HEK293 (cell line): Measurements from ENCODE around the gene SGSM2.

Experiments used
- BCL11B ChIP-seq: fragments of 450-650 bp; formaldehyde crosslinking; IDR thresholded peaks from 2 replicates; pipeline ENCODE4 v1.5.1; 2016; ENCODE audit warnings: low read depth, missing biosample characterization, missing genetic modification characterization
- HOXD13 ChIP-seq: sonication (generic); formaldehyde crosslinking; IDR thresholded peaks from 2 replicates; pipeline ENCODE4 v1.8.0; 2022; ENCODE audit warnings: missing genetic modification reagents, borderline replicate concordance
- KLF16 ChIP-seq: fragments of 450-650 bp; formaldehyde crosslinking; IDR thresholded peaks from 2 replicates; pipeline ENCODE4 v1.5.1; 2017; ENCODE audit warnings: missing biosample characterization, missing genetic modification characterization
- KLF9 ChIP-seq: fragments of 450-650 bp; formaldehyde crosslinking; IDR thresholded peaks from 2 replicates; pipeline ENCODE4 v1.5.1; 2016; ENCODE audit warnings: missing biosample characterization, missing genetic modification characterization, low read depth
- MEIS1 ChIP-seq: sonication (generic); formaldehyde crosslinking; IDR thresholded peaks from 2 replicates; pipeline ENCODE4 v1.8.1; 2022; ENCODE audit warnings: missing genetic modification reagents, mild to moderate bottlenecking, borderline replicate concordance
- MYNN ChIP-seq: fragments of 450-650 bp; formaldehyde crosslinking; IDR thresholded peaks from 2 replicates; pipeline ENCODE4 v1.5.1; 2016; ENCODE audit warnings: missing biosample characterization, missing genetic modification characterization, borderline replicate concordance
- PRDM2 ChIP-seq: fragments of 450-650 bp; formaldehyde crosslinking; IDR thresholded peaks from 2 replicates; pipeline ENCODE4 v1.5.1; 2016; ENCODE audit warnings: missing biosample characterization, missing genetic modification characterization, borderline replicate concordance
- SCRT2 ChIP-seq: fragments of 450-650 bp; formaldehyde crosslinking; IDR thresholded peaks from 2 replicates; pipeline ENCODE4 v1.5.1; 2016; ENCODE audit warnings: missing biosample characterization, missing genetic modification characterization
- ZBTB48 ChIP-seq: fragments of 450-650 bp; formaldehyde crosslinking; IDR thresholded peaks from 2 replicates; pipeline ENCODE4 v1.5.1; 2016; ENCODE audit warnings: missing biosample characterization, missing genetic modification characterization
- ZFP41 ChIP-seq: fragments of 450-650 bp; formaldehyde crosslinking; IDR thresholded peaks from 2 replicates; pipeline ENCODE4 v1.5.1; 2016; ENCODE audit warnings: missing biosample characterization, missing genetic modification characterization, borderline replicate concordance
- ZFP69B ChIP-seq: fragments of 450-650 bp; formaldehyde crosslinking; IDR thresholded peaks from 2 replicates; pipeline ENCODE4 v1.5.1; 2016; ENCODE audit warnings: missing biosample characterization, missing genetic modification characterization
- ZNF146 ChIP-seq: fragments of 450-650 bp; formaldehyde crosslinking; IDR thresholded peaks from 2 replicates; pipeline ENCODE4 v1.5.1; 2016; ENCODE audit warnings: missing biosample characterization, missing genetic modification characterization
- ZNF184 ChIP-seq: fragments of 450-650 bp; IDR thresholded peaks from 2 replicates; pipeline ENCODE4 v1.5.1; 2018; ENCODE audit warnings: missing biosample characterization, mild to moderate bottlenecking, missing genetic modification characterization
- ZNF239 ChIP-seq: fragments of 450-650 bp; formaldehyde crosslinking; IDR thresholded peaks from 2 replicates; pipeline ENCODE4 v1.5.1; 2016; ENCODE audit warnings: missing biosample characterization, missing genetic modification characterization
- ZNF274 ChIP-seq, 2 experiments: fragments of 200-500 bp in 1 of 2; fragments of 450-650 bp in 1 of 2; sonication (Bioruptor generic) in 1 of 2; formaldehyde crosslinking in 1 of 2; IDR thresholded peaks; 2 replicates each; pipeline versions ENCODE4 v1.5.1 to v1.6.1; 2014 to 2016; ENCODE audit warnings: borderline replicate concordance in 1 of 2, inconsistent platforms in 1 of 2, low read length in 1 of 2, missing biosample characterization in 1 of 2, missing genetic modification characterization in 1 of 2
- ZNF341 ChIP-seq: fragments of 450-650 bp; formaldehyde crosslinking; IDR thresholded peaks from 2 replicates; pipeline ENCODE4; 2016; ENCODE audit warnings: low read depth, missing biosample characterization, missing genetic modification characterization
- ZNF433 ChIP-seq: fragments of 450-650 bp; formaldehyde crosslinking; IDR thresholded peaks from 2 replicates; pipeline ENCODE4 v1.5.1; 2016; ENCODE audit warnings: missing biosample characterization, missing genetic modification characterization, low read depth
- ZNF501 ChIP-seq: fragments of 450-650 bp; formaldehyde crosslinking; IDR thresholded peaks from 2 replicates; pipeline ENCODE4 v1.5.1; 2016; ENCODE audit warnings: missing biosample characterization, missing genetic modification characterization
- ZNF558 ChIP-seq: fragments of 450-650 bp; formaldehyde crosslinking; IDR thresholded peaks from 2 replicates; pipeline ENCODE4 v1.5.1; 2016; ENCODE audit warnings: missing biosample characterization, missing genetic modification characterization
- ZNF585B ChIP-seq: fragments of 450-650 bp; formaldehyde crosslinking; IDR thresholded peaks from 2 replicates; pipeline ENCODE4 v1.5.1; 2016; ENCODE audit warnings: missing biosample characterization, missing genetic modification characterization
- ZNF600 ChIP-seq: fragments of 450-650 bp; formaldehyde crosslinking; IDR thresholded peaks from 2 replicates; pipeline ENCODE4 v1.5.1; 2016; ENCODE audit warnings: missing biosample characterization, missing genetic modification characterization
- ZNF654 ChIP-seq: fragments of 450-650 bp; formaldehyde crosslinking; IDR thresholded peaks from 2 replicates; pipeline ENCODE4 v1.5.1; 2016; ENCODE audit warnings: low read depth, missing biosample characterization, missing genetic modification characterization
- TF ChIP-seq, protein P1 (sequence below): fragments of 450-650 bp; formaldehyde crosslinking; IDR thresholded peaks from 2 replicates; pipeline ENCODE4 v1.5.1; 2017; ENCODE audit warnings: missing biosample characterization, mild to moderate bottlenecking, missing genetic modification characterization, moderate library complexity
- TF ChIP-seq, protein P2 (sequence below): fragments of 450-650 bp; formaldehyde crosslinking; IDR thresholded peaks from 2 replicates; pipeline ENCODE4 v1.5.0; 2017; ENCODE audit warnings: missing biosample characterization, missing genetic modification characterization, borderline replicate concordance
- TF ChIP-seq, protein P3 (sequence below): fragments of 450-650 bp; formaldehyde crosslinking; IDR thresholded peaks from 2 replicates; pipeline ENCODE4 v1.5.1; 2016; ENCODE audit warnings: missing biosample characterization, missing genetic modification characterization, low read depth
- TF ChIP-seq, protein P4 (sequence below): fragments of 450-650 bp; formaldehyde crosslinking; IDR thresholded peaks from 2 replicates; pipeline ENCODE4 v1.5.1; 2017; ENCODE audit warnings: missing biosample characterization, missing genetic modification characterization

The SGSM2 gene

GRCh38 chr17:2400877-2401425 lies 63.6 kb downstream of the SGSM2 start, which contains the start of gene MNT (continued):
- TF ChIP-seq ZNF600 (tag by site-specific recombination) (no peak), ZNF501 (tag by site-specific recombination) (no peak), ZNF274 (IDR thresholded peaks at IDR 0.05; ENCODE audit: low read length) (no peak), ZNF274 (tag by site-specific recombination; IDR thresholded peaks at IDR 0.05; ENCODE audit: borderline replicate concordance) (no peak), ZNF558 (no peak), ZNF184 (no peak), PRDM2 (tag by site-specific recombination) (no peak), MYNN (tag by site-specific recombination) (no peak), ZNF585B (tag by site-specific recombination) (no peak), ZBTB48 (tag by site-specific recombination) (no peak), ZNF654 (tag by site-specific recombination) (no peak), SCRT2 (tag by site-specific recombination) (peak; percentile 97), KLF16 (tag by site-specific recombination) (no peak), ZFP41 (tag by site-specific recombination) (no peak), HOXD13 (CRISPR knock-in tag) (no peak), MEIS1 (CRISPR knock-in tag) (no peak), ZNF433 (tag by site-specific recombination) (no peak), BCL11B (tag by site-specific recombination) (no peak), ZNF341 (tag by site-specific recombination) (0 out of 2 replicates have a peak, but pooled peaks have one; percentile 2), ZFP69B (peak; percentile 12), ZNF146 (no peak), KLF9 (peak; percentile 40), ZNF239 (tag by site-specific recombination) (no peak)
- TF ChIP-seq, protein P1, sequence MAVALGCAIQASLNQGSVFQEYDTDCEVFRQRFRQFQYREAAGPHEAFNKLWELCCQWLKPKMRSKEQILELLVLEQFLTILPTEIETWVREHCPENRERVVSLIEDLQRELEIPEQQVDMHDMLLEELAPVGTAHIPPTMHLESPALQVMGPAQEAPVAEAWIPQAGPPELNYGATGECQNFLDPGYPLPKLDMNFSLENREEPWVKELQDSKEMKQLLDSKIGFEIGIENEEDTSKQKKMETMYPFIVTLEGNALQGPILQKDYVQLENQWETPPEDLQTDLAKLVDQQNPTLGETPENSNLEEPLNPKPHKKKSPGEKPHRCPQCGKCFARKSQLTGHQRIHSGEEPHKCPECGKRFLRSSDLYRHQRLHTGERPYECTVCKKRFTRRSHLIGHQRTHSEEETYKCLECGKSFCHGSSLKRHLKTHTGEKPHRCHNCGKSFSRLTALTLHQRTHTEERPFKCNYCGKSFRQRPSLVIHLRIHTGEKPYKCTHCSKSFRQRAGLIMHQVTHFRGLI (tag by site-specific recombination) = no peak
- TF ChIP-seq, protein P2, sequence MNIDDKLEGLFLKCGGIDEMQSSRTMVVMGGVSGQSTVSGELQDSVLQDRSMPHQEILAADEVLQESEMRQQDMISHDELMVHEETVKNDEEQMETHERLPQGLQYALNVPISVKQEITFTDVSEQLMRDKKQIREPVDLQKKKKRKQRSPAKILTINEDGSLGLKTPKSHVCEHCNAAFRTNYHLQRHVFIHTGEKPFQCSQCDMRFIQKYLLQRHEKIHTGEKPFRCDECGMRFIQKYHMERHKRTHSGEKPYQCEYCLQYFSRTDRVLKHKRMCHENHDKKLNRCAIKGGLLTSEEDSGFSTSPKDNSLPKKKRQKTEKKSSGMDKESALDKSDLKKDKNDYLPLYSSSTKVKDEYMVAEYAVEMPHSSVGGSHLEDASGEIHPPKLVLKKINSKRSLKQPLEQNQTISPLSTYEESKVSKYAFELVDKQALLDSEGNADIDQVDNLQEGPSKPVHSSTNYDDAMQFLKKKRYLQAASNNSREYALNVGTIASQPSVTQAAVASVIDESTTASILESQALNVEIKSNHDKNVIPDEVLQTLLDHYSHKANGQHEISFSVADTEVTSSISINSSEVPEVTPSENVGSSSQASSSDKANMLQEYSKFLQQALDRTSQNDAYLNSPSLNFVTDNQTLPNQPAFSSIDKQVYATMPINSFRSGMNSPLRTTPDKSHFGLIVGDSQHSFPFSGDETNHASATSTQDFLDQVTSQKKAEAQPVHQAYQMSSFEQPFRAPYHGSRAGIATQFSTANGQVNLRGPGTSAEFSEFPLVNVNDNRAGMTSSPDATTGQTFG = no peak
- TF ChIP-seq, protein P3, sequence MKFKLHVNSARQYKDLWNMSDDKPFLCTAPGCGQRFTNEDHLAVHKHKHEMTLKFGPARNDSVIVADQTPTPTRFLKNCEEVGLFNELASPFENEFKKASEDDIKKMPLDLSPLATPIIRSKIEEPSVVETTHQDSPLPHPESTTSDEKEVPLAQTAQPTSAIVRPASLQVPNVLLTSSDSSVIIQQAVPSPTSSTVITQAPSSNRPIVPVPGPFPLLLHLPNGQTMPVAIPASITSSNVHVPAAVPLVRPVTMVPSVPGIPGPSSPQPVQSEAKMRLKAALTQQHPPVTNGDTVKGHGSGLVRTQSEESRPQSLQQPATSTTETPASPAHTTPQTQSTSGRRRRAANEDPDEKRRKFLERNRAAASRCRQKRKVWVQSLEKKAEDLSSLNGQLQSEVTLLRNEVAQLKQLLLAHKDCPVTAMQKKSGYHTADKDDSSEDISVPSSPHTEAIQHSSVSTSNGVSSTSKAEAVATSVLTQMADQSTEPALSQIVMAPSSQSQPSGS (tag by site-specific recombination) = no peak
- TF ChIP-seq, protein P4, sequence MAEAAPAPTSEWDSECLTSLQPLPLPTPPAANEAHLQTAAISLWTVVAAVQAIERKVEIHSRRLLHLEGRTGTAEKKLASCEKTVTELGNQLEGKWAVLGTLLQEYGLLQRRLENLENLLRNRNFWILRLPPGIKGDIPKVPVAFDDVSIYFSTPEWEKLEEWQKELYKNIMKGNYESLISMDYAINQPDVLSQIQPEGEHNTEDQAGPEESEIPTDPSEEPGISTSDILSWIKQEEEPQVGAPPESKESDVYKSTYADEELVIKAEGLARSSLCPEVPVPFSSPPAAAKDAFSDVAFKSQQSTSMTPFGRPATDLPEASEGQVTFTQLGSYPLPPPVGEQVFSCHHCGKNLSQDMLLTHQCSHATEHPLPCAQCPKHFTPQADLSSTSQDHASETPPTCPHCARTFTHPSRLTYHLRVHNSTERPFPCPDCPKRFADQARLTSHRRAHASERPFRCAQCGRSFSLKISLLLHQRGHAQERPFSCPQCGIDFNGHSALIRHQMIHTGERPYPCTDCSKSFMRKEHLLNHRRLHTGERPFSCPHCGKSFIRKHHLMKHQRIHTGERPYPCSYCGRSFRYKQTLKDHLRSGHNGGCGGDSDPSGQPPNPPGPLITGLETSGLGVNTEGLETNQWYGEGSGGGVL (tag by site-specific recombination) = no peak; the same call in 1 of the 2 replicates
